Sigmoid colon (tissue), 4 donors: Measurements from ENCODE around the gene TNFRSF11A.

ENCODE experiments used
- CTCF ChIP-seq, 4 experiments: fragments of 450-650 bp in 3 of 4; fragments of 200-600 bp in 1 of 4; IDR thresholded peaks; one replicate each; pipeline ENCODE4 v1.5.1; 2016 to 2019; ENCODE audit warnings: antibody characterized with exemption in 4 of 4, mild to moderate bottlenecking in 3 of 4, moderate library complexity in 2 of 4
- POLR2A ChIP-seq, 2 donors: fragments of 450-650 bp; IDR thresholded peaks; one replicate each; pipeline ENCODE4 v1.6.1; 2016; ENCODE audit warnings: antibody characterized with exemption in 2 of 2, mild to moderate bottlenecking in 2 of 2, moderate library complexity in 2 of 2
- POLR2AphosphoS5 ChIP-seq, 4 donors: sonication (generic); formaldehyde crosslinking; IDR thresholded peaks; one replicate each; pipeline ENCODE4 v1.6.1; 2017; ENCODE audit warnings: antibody characterized with exemption in 4 of 4

- TF ChIP-seq CTCF (IDR thresholded peaks at IDR 0.05) (no peak), POLR2A (IDR thresholded peaks at IDR 0.05) (no peak), POLR2AphosphoS5 (IDR thresholded peaks at IDR 0.05) (no peak)
Observed at GRCh38 chr18:62379051-62379450, 53.9 kb downstream of the TNFRSF11A start.
